ENCODE data around the gene TXNRD2.

DNA sequence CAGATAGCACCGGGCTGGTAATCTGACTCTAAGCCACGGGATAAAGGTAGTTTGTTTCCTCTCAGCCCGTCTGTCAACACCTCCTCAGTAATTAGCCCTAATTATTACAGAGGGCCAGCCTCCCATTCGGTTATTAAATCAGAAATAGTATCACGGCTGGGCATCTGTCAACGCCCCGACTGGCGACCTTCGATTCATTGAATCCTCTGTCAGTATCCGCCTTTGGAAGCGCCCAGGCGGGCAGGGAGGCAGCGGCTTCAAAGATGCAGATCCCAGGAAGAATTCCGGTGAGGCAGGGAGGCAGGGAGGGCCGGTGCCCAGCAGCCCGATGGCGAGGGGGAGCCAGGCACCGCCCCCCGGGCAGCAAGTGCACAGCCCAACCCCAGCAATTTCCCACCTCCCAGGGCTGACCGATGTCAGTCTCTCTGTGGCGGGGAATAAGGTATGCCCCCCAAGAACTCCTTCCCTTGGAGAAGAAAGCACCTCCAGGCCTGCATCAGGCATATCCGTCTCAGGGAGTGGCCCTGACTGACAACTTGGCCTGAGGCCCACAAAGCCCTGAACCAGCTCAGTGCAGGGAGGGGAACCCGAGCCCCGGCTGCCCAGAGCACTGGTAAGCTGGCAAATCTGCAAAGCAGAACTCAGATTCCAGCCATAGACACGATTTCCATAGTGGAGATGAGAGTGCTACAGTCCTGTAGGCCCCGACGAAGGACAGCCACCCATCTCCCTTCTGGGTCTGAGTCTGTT lies 98.3 kb downstream of the TXNRD2 start:
- no peak for TF ChIP-seq YY1 (IDR thresholded peaks at IDR 0.05; ENCODE audit: insufficient read depth, insufficient read length)
- no peak for TF ChIP-seq SUZ12 (IDR thresholded peaks at IDR 0.05; ENCODE audit: extremely low read depth, insufficient read depth, insufficient read length)
- no peak for TF ChIP-seq ZNF274 (IDR thresholded peaks at IDR 0.05; ENCODE audit: low read depth, low read length)

Measured in NT2/D1 (cell line).